ENCODE measurements around the gene SMG6. TPM values are rescaled to one million over a fixed set of nuclear protein-coding genes. Genes with fewer than 3 reads are reported as not detected.
"Not testable (repeated sequence)": the region's sequence is repeated elsewhere in the genome, so short reads cannot be mapped to it uniquely, and the experiment has no call there.

Gene SMG6
- total RNA-seq, 8 experiments from 2014 or later: 18.5 to 54.9 (median 30.6) TPM

DNA sequence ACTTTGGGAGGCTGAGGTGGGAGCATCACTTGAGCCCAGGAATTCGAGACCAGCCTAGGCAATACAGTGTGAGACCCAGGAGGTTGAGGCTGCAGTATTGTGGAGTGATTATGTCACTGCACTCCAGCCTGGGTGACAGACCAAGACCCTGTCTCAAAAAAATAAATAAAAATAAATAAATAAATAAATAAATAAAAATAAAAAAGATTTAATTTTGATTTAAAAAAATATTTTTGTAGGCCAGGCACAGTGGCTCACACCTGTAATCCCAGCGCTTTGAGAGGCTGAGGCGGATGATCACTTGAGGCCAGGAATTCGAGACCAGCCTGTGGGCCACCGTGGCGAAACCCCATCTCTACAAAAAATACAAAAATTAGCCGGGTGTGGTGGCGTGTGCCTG lies 104.2 kb downstream of the SMG6 start:
- WGBS, 10 experiments: 80 to 100% (median 95%) methylated on average over 1 to 8 of the region's 8 CpGs
- H3K4me1 ChIP-seq (replicated peaks in 1 of 2); in situ Hi-C loops (cut with MboI; ENCODE audit: low pct_unique_long_range_greater_than_20kb in 2 of 9, low sequenced_read_pairs in 9 of 9, unreplicated experiment in 9 of 9); H3K27ac ChIP-seq; ATAC-seq (replicated peaks in 6 of 8); H3K4me3 ChIP-seq: not testable (repeated sequence)

DNA sequence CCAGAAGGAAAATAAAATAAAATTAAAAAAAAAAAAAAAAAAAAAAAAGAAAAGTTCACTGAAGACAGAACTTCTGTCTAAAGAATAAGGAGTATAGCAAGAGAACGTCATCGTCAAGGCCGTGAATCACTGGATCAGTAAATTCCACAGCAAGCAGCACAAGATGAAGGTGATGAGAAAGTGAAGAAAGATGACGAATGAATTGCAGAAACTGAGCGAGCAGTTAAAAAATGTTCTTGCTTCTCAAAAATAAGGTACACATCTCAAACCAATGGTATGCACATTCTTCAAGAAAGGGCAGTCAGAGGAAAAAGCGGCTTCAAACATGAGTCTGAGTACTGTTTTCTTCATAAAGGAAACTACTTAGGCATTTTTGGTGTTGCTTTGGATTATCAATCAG lies 104.7 kb downstream of the SMG6 start:
- Histone ChIP-seq H3K4me1 (replicated peaks in 1 of 2) (peaks cover 0 to 2% of the 10 kb centered on the region in 2 donors), H3K4me3 (no peak overlapping the region), H3K27ac (no peak overlapping the region)
- ATAC-seq (replicated peaks in 6 of 8): no peak
- in situ Hi-C loops (cut with MboI; ENCODE audit: low pct_unique_long_range_greater_than_20kb in 2 of 9, low sequenced_read_pairs in 9 of 9, unreplicated experiment in 9 of 9): no loop called here
- WGBS, 10 experiments: 40 to 100% (median 86%) methylated on average over 2 to 6 of the region's 6 CpGs

- in situ Hi-C loops (cut with MboI; ENCODE audit: low pct_unique_long_range_greater_than_20kb in 2 of 9, low sequenced_read_pairs in 9 of 9, unreplicated experiment in 9 of 9): no loop called here
- whole genome bisulfite sequencing, 10 experiments: 45 to 100% (median 68%) methylated on average over 2 to 6 of the region's 6 CpGs; no CpG with 5 or more reads in 1 of the 10 experiments
- Histone ChIP-seq H3K27ac (no peak overlapping the region), H3K4me3 (no peak overlapping the region), H3K4me1 (replicated peaks in 1 of 2) (peaks cover 0 to 2% of the 10 kb centered on the region in 2 donors)
- no peak for ATAC-seq (replicated peaks in 6 of 8)
Measured at GRCh38 chr17:2197271-2197670, 106.3 kb downstream of the SMG6 start.

DNA sequence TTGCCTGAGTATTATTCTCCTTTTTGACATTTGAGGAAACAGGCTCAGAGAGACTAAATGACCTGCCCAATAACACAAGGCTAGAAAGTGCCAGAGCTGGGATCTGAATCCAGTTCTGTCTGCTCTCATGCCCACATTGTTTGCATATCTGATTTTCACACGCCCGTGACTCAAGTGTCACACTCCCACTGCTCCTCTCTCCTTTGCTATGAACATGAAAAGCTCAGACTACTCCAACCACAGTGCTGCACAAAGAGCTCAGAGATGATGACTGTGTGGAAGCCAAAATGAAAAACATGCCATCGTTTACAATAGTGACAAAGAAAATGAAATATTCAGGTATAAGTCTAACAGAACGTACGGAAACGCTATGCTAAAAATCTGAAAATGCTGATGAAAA lies 107.9 kb downstream of the SMG6 start:
- in situ Hi-C loops (cut with MboI; ENCODE audit: low pct_unique_long_range_greater_than_20kb in 2 of 9, low sequenced_read_pairs in 9 of 9, unreplicated experiment in 9 of 9): no loop called here
- Histone ChIP-seq H3K4me1 (replicated peaks in 1 of 2) (peaks cover 0 to 2% of the 10 kb centered on the region in 2 donors), H3K27ac (no peak overlapping the region), H3K4me3 (no peak overlapping the region)
- 17 to 100% (median 96%) methylated on average over 2 to 6 of the region's 6 CpGs; no CpG with 5 or more reads in 4 of the 10 experiments for WGBS, 10 experiments
- peak in 2 of 8 experiments; percentile 12 to 40 for ATAC-seq (replicated peaks in 6 of 8)

DNA sequence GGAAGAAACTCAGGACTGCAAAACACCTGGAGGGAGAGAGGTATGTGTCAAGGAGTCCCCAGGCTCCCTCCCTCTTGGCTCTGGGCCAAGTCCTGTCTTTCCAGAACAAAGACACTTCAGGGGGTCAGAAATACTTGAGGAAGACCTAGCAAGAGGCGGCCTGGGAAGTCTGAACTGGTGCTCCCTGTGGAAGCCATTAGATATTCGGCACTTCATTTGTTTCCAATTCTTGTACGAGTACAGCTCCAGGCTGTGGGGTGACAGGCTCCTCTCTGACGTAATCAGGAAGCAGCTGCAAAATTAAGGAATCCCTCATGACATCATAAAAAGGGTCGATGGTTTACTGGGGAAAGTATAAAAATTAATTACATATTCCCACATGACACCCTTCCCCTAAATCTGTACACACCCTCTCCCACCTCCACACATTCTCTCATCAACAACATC lies 108.7 kb downstream of the SMG6 start:
- H3K4me3 ChIP-seq: no peak overlapping the region
- in situ Hi-C loops (cut with MboI; ENCODE audit: low pct_unique_long_range_greater_than_20kb in 2 of 9, low sequenced_read_pairs in 9 of 9, unreplicated experiment in 9 of 9): no loop called here
- H3K4me1 ChIP-seq (replicated peaks in 1 of 2): peaks cover 0 to 2% of the 10 kb centered on the region in 2 donors
- H3K27ac ChIP-seq: no peak overlapping the region
- WGBS, 10 experiments: 0 to 100% (median 70%) methylated on average over 1 to 2 of the region's 5 CpGs; no CpG with 5 or more reads in 1 of the 10 experiments
- no peak for ATAC-seq (replicated peaks in 6 of 8)

DNA sequence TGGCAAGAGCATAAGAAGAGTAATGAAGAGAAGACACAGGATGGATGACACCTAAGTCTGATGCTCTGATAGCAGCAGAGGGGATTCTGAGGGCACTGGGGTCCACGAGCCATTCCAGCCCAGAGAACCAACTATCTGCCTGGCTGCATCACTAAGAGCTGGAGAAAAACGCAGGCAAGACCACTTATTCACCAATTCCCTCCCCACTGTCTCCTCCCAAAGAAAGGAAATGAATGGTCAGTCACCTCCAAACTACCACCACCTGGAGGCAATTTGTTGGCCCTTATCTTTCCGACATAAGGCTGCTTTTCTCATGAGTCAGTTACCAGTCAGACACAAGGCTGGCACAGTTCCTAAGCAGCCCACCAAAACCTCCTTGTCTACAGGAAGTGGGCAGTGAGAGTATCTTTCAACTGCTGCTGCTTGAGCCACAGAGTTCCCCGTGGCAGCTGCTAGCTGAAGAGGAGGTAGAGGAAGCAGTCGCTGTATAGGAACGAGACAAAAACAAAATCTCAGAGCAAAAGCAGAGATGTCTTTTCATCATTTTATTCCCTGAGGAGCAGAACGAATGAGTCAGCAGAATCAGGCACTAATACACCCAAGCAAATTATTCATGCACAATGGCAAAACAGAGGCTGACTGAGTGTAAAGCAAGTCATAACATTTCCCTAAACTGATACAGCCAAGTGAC lies 111.1 kb downstream of the SMG6 start:
- in situ Hi-C loops (cut with MboI; ENCODE audit: low pct_unique_long_range_greater_than_20kb in 2 of 9, low sequenced_read_pairs in 9 of 9, unreplicated experiment in 9 of 9): no loop called here
- Histone ChIP-seq H3K4me3 (no peak overlapping the region), H3K27ac (no peak overlapping the region), H3K4me1 (replicated peaks in 1 of 2) (peaks cover 0 to 2% of the 10 kb centered on the region in 2 donors)
- WGBS, 10 experiments: 0 to 100% (median 46%) methylated on average over 1 to 5 of the region's 7 CpGs; no CpG with 5 or more reads in 4 of the 10 experiments
- peak in 3 of 8 experiments; percentile 79 to 82 (median 80) for ATAC-seq (replicated peaks in 6 of 8)

DNA sequence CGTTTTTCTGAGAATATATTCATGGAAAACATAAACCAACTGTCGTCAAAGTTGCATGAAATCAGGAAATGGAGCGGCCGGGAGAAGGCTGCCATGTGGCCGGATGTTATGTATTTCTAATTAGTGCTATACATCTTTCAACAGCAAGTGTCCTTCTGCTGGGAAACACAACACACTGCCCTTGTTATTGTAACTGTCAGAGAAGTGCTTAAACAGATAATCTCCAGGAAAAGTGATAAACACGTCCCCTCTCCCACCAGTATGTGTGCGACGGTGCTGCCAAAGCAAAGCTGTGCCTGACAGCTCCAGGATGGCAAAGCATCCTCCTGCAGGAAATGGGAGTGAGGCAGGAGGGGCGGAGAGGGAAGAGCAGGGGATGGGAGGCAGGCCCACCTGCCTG lies 111.8 kb downstream of the SMG6 start:
- Histone ChIP-seq H3K4me1 (replicated peaks in 1 of 2) (no peaks in the 10 kb centered on the region), H3K4me3 (no peak overlapping the region), H3K27ac (no peak overlapping the region)
- in situ Hi-C loops (cut with MboI; ENCODE audit: low pct_unique_long_range_greater_than_20kb in 2 of 9, low sequenced_read_pairs in 9 of 9, unreplicated experiment in 9 of 9): no loop called here
- 31 to 100% (median 81%) methylated on average over 1 to 8 of the region's 9 CpGs; no CpG with 5 or more reads in 1 of the 10 experiments for WGBS, 10 experiments
- ATAC-seq (replicated peaks in 6 of 8): no peak

- H3K4me3 ChIP-seq: no peak overlapping the region
- in situ Hi-C loops (cut with MboI; ENCODE audit: low pct_unique_long_range_greater_than_20kb in 2 of 9, low sequenced_read_pairs in 9 of 9, unreplicated experiment in 9 of 9): no loop called here
- no peak for ATAC-seq (replicated peaks in 6 of 8)
- WGBS, 10 experiments: 75 to 100% (median 100%) methylated on average over 1 to 5 of the region's 6 CpGs; no CpG with 5 or more reads in 1 of the 10 experiments
- no peaks in the 10 kb centered on the region for H3K4me1 ChIP-seq (replicated peaks in 1 of 2)
- no peak overlapping the region for H3K27ac ChIP-seq
Measured at GRCh38 chr17:2191227-2191626, 112.4 kb downstream of the SMG6 start.

DNA sequence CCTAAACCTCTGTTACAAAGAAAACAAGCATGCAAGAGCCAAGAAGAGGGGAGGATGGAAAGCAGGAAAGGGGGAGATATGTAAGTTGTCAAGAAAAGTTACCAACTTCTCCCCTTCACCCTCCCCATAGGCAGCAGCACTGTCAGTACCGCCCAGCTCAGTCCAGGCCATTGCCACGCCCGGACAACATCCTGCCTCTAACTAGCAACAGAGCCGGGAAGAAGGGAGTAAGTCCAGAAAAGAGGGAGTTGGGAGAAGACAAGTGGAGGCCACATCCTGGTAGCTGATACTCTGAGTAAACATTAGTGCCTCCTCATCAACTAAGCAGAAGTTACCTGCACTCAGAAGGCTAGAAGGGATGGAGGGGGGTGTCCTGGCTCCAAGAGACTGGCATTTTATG lies 113.6 kb downstream of the SMG6 start:
- Histone ChIP-seq H3K4me1 (replicated peaks in 1 of 2) (no peaks in the 10 kb centered on the region), H3K27ac (no peak overlapping the region), H3K4me3 (no peak overlapping the region)
- in situ Hi-C loops (cut with MboI; ENCODE audit: low pct_unique_long_range_greater_than_20kb in 2 of 9, low sequenced_read_pairs in 9 of 9, unreplicated experiment in 9 of 9): no loop called here
- ATAC-seq (replicated peaks in 6 of 8): peak in 3 of 8 experiments; percentile 19 to 58 (median 46)
- WGBS, 10 experiments: 13 to 93% (median 65%) methylated on average over 1 to 4 of the region's 4 CpGs; no CpG with 5 or more reads in 4 of the 10 experiments

- in situ Hi-C loops (cut with MboI; ENCODE audit: low pct_unique_long_range_greater_than_20kb in 2 of 9, low sequenced_read_pairs in 9 of 9, unreplicated experiment in 9 of 9): no loop called here
- H3K27ac ChIP-seq: no peak overlapping the region
- no peak for ATAC-seq (replicated peaks in 6 of 8)
- no peaks in the 10 kb centered on the region for H3K4me1 ChIP-seq (replicated peaks in 1 of 2)
- H3K4me3 ChIP-seq: no peak overlapping the region
- 34 to 100% (median 92%) methylated on average over 1 to 8 of the region's 8 CpGs; no CpG with 5 or more reads in 1 of the 10 experiments for WGBS, 10 experiments
Measured at GRCh38 chr17:2188971-2189630, 114.5 kb downstream of the SMG6 start.

- 85 to 100% (median 98%) methylated on average over 1 to 5 of the region's 5 CpGs for WGBS, 10 experiments
- Histone ChIP-seq H3K4me3 (no peak overlapping the region), H3K4me1 (replicated peaks in 1 of 2) (no peaks in the 10 kb centered on the region), H3K27ac (no peak overlapping the region)
- in situ Hi-C loops (cut with MboI; ENCODE audit: low pct_unique_long_range_greater_than_20kb in 2 of 9, low sequenced_read_pairs in 9 of 9, unreplicated experiment in 9 of 9): no loop called here
- no peak for ATAC-seq (replicated peaks in 6 of 8)
Measured at GRCh38 chr17:2187758-2188157, 115.8 kb downstream of the SMG6 start.

GRCh38 chr17:2186937-2187336 lies 116.6 kb downstream of the SMG6 start:
- in situ Hi-C loops (cut with MboI; ENCODE audit: low pct_unique_long_range_greater_than_20kb in 2 of 9, low sequenced_read_pairs in 9 of 9, unreplicated experiment in 9 of 9): no loop called here
- Histone ChIP-seq H3K4me3 (no peak overlapping the region), H3K27ac (no peak overlapping the region), H3K4me1 (replicated peaks in 1 of 2) (peaks cover 0 to 4% of the 10 kb centered on the region in 2 donors)
- 69 to 100% (median 87%) methylated on average over 2 to 4 of the region's 4 CpGs; no CpG with 5 or more reads in 4 of the 10 experiments for WGBS, 10 experiments
- no peak for ATAC-seq (replicated peaks in 6 of 8)

All from motor neuron (in vitro differentiated cells).